Activated CD8-positive, alpha-beta memory T cell treated with anti-CD3 and anti-CD28 coated beads for 36 hours (primary cell): Measurements from ENCODE around the gene PPP4R3A. TPM values are rescaled to one million over a fixed set of nuclear protein-coding genes. Genes with fewer than 3 reads are reported as not detected.
"Not testable (repeated sequence)": the region's sequence is repeated elsewhere in the genome, so short reads cannot be mapped to it uniquely, and the experiment has no call there.

Experiments used
- CTCF ChIA-PET: fragments of 350-600 bp; sonication (Branson Sonifier 250); formaldehyde crosslinking; loops from one replicate; lab custom pipeline; 2021; ENCODE audit warnings: antibody characterized with exemption; lab: Charles Lee
- POLR2A ChIA-PET: fragments of 350-600 bp; sonication (Branson Sonifier 250); formaldehyde crosslinking; loops from one replicate; lab custom pipeline; 2021; ENCODE audit warnings: antibody characterized with exemption; lab: Charles Lee
- total RNA-seq, 2 experiments: library from RNA; stranded (reverse); gene quantifications; one replicate each; pipeline ENCODE4 v1.2.3, GENCODE V29; 2021

Gene PPP4R3A
- total RNA-seq, 2 experiments from 2014 or later = 127 to 136 TPM

- ChIA-PET CTCF (no interaction called here), POLR2A (no interaction called here)
Measured at GRCh38 chr14:91458612-91459011, 51.5 kb downstream of the PPP4R3A start.

- CTCF ChIA-PET = no interaction called here
- POLR2A ChIA-PET = no interaction called here
Measured at GRCh38 chr14:91456283-91456682, 53.8 kb downstream of the PPP4R3A start.

- CTCF ChIA-PET = no interaction called here
- POLR2A ChIA-PET = no interaction called here
Measured at GRCh38 chr14:91454580-91454979, 55.5 kb downstream of the PPP4R3A start.

- ChIA-PET CTCF (no interaction called here), POLR2A (no interaction called here)
Measured at GRCh38 chr14:91454155-91454554, 56.0 kb downstream of the PPP4R3A start.

GRCh38 chr14:91453744-91454143, 56.4 kb downstream of the PPP4R3A start:
- POLR2A ChIA-PET = no interaction called here
- CTCF ChIA-PET = no interaction called here

GRCh38 chr14:91444335-91445020, 65.6 kb downstream of the PPP4R3A start:
- ChIA-PET POLR2A (no interaction called here), CTCF (interaction anchor here (1.5 kb wide), 1 partner anchor 17 kb away, joined by 3 read pairs; no protein-coding TSS in a partner anchor)

- CTCF ChIA-PET = no interaction called here
- POLR2A ChIA-PET = no interaction called here
Measured at GRCh38 chr14:91439345-91439744, 70.8 kb downstream of the PPP4R3A start.

- CTCF ChIA-PET = no interaction called here
Measured at GRCh38 chr14:91438845-91439244, 71.3 kb downstream of the PPP4R3A start.

GRCh38 chr14:91436266-91436665, 73.8 kb downstream of the PPP4R3A start:
- CTCF ChIA-PET = not testable (repeated sequence)

More at GRCh38 chr14:91438845-91439244, 71.3 kb downstream of the PPP4R3A start:
- POLR2A ChIA-PET = no interaction called here

GRCh38 chr14:91429385-91429784, 80.7 kb downstream of the PPP4R3A start:
- CTCF ChIA-PET = interaction anchor here (1.4 kb wide), 1 partner anchor 9 kb away, joined by 4 read pairs; no protein-coding TSS in a partner anchor
- POLR2A ChIA-PET = no interaction called here

More at GRCh38 chr14:91436266-91436665, 73.8 kb downstream of the PPP4R3A start:
- POLR2A ChIA-PET = not testable (repeated sequence)

- POLR2A ChIA-PET = not testable (repeated sequence)
- CTCF ChIA-PET = interaction anchor here (1.4 to 2.4 kb wide), 2 partner anchors 8 to 11 kb away, joined by 4 to 13 read pairs; partner anchors contain the start of gene CCDC88C
Measured at GRCh38 chr14:91428931-91429330, 81.2 kb downstream of the PPP4R3A start.

GRCh38 chr14:91425531-91425944, 84.6 kb downstream of the PPP4R3A start:
- CTCF ChIA-PET = interaction anchor here (0.6 to 1.8 kb wide), 4 partner anchors 13 to 102 kb away, joined by 3 to 9 read pairs (median 3); no protein-coding TSS in a partner anchor
- POLR2A ChIA-PET = not testable (repeated sequence)

- ChIA-PET CTCF (interaction anchor here (0.6 to 1.8 kb wide), 5 partner anchors 12 to 101 kb away, joined by 3 to 9 read pairs (median 3); no protein-coding TSS in a partner anchor), POLR2A (no interaction called here)
Measured at GRCh38 chr14:91424813-91425530, 85.1 kb downstream of the PPP4R3A start.

GRCh38 chr14:91420686-91421085, 89.4 kb downstream of the PPP4R3A start:
- ChIA-PET CTCF (interaction anchor here (0.8 to 4.1 kb wide), 7 partner anchors 9 to 442 kb away, joined by 3 to 28 read pairs (median 4); no protein-coding TSS in a partner anchor), POLR2A (interaction anchor here (0.6 to 1.2 kb wide), 2 partner anchors 83 to 97 kb away, joined by 4 to 8 read pairs; no protein-coding TSS in a partner anchor)

- ChIA-PET CTCF (interaction anchor here (0.8 to 4.1 kb wide), 8 partner anchors 8 to 226 kb away, joined by 3 to 28 read pairs (median 6); no protein-coding TSS in a partner anchor), POLR2A (interaction anchor here (5.3 kb wide), 1 partner anchor 69 kb away, joined by 45 read pairs; no protein-coding TSS in a partner anchor)
Measured at GRCh38 chr14:91419451-91419850, 90.7 kb downstream of the PPP4R3A start.

- POLR2A ChIA-PET = interaction anchor here (0.9 to 5.3 kb wide), 4 partner anchors 21 to 102 kb away, joined by 3 to 45 read pairs (median 5); no protein-coding TSS in a partner anchor
Measured at GRCh38 chr14:91419044-91419397, 91.1 kb downstream of the PPP4R3A start.

GRCh38 chr14:91418387-91419043, 91.6 kb downstream of the PPP4R3A start:
- POLR2A ChIA-PET = interaction anchor here (0.9 to 5.3 kb wide), 8 partner anchors 19 to 101 kb away, joined by 3 to 45 read pairs (median 5); no protein-coding TSS in a partner anchor

More at GRCh38 chr14:91419044-91419397, 91.1 kb downstream of the PPP4R3A start:
- CTCF ChIA-PET = interaction anchor here (0.8 to 5.7 kb wide), 13 partner anchors 9 to 225 kb away, joined by 3 to 49 read pairs (median 6); no protein-coding TSS in a partner anchor

GRCh38 chr14:91417983-91418386, 92.1 kb downstream of the PPP4R3A start:
- POLR2A ChIA-PET = interaction anchor here (0.9 to 5.3 kb wide), 11 partner anchors 9 to 101 kb away, joined by 3 to 45 read pairs (median 6); no protein-coding TSS in a partner anchor
- CTCF ChIA-PET = interaction anchor here (0.5 to 5.7 kb wide), 21 partner anchors 10 to 127 kb away, joined by 3 to 49 read pairs (median 4); no protein-coding TSS in a partner anchor

More at GRCh38 chr14:91418387-91419043, 91.6 kb downstream of the PPP4R3A start:
- CTCF ChIA-PET = interaction anchor here (0.5 to 5.7 kb wide), 19 partner anchors 9 to 225 kb away, joined by 3 to 49 read pairs (median 5); no protein-coding TSS in a partner anchor
